Fibroblast of lung (primary cell): ENCODE results near the gene EFCAB8. TPM values are rescaled to one million over a fixed set of nuclear protein-coding genes. Genes with fewer than 3 reads are reported as not detected.
A peak's percentile ranks its signal among the peaks of the same experiment; 100 is the strongest.

Experiments
- DNase-seq, 2 donors: peaks; one replicate each; pipeline versions ENCODE4 v3.0.0 to v3.0.0-alpha.2; 2010; ENCODE audit warnings: low read depth in 2 of 2
- H2AFZ ChIP-seq: 2 replicates; pipeline ENCODE4 v1.5.1; 2012; ENCODE audit warnings: low read length, control low read depth, inconsistent platforms
- H3K27ac ChIP-seq: 2 replicates; pipeline ENCODE4 v1.5.1; 2011; ENCODE audit warnings: low read length, control low read depth; ENCODE audit not compliant: insufficient read depth
- H3K27me3 ChIP-seq: 2 replicates; pipeline ENCODE4 v1.5.1; 2011; ENCODE audit warnings: mild to moderate bottlenecking, low read length; ENCODE audit not compliant: control insufficient read depth, insufficient read depth
- H3K36me3 ChIP-seq: 2 replicates; pipeline ENCODE4 v1.5.1; 2011; ENCODE audit warnings: low read length; ENCODE audit not compliant: control insufficient read depth, insufficient read depth
- H3K4me1 ChIP-seq: 2 replicates; pipeline ENCODE4 v1.5.1; 2011; ENCODE audit warnings: low read length; ENCODE audit not compliant: control insufficient read depth, insufficient read depth; ENCODE audit errors: extremely low read depth
- H3K4me2 ChIP-seq: 2 replicates; pipeline ENCODE4 v1.5.1; 2011; ENCODE audit warnings: low read length, control low read depth; ENCODE audit not compliant: insufficient read depth; ENCODE audit errors: extremely low read depth
- H3K4me3 ChIP-seq, 4 experiments: fragments of 200-600 bp in 1 of 4; sonication (generic) in 1 of 4; replicated peaks in 1 of 4; 2 replicates each; pipeline ENCODE4 v1.5.1; 2011 to 2016; ENCODE audit warnings: low read length in 4 of 4, low read depth in 3 of 4, mild to moderate bottlenecking in 3 of 4, control low read depth in 2 of 4, inconsistent platforms in 1 of 4, mixed read lengths in 1 of 4; ENCODE audit not compliant: insufficient read depth in 1 of 4; ENCODE audit errors: control extremely low read depth in 1 of 4
- H3K79me2 ChIP-seq: 2 replicates; pipeline ENCODE4 v1.5.1; 2012; ENCODE audit warnings: mild to moderate bottlenecking, low read length, inconsistent platforms; ENCODE audit not compliant: control insufficient read depth, insufficient read depth
- H3K9ac ChIP-seq: 2 replicates; pipeline ENCODE4 v1.5.1; 2011; ENCODE audit warnings: mild to moderate bottlenecking, low read length, control low read depth; ENCODE audit not compliant: insufficient read depth
- H3K9me3 ChIP-seq: 2 replicates; pipeline ENCODE4 v1.5.1; 2012; ENCODE audit warnings: low read depth, low read length; ENCODE audit not compliant: control insufficient read depth, insufficient read depth
- H4K20me1 ChIP-seq: 2 replicates; pipeline ENCODE4 v1.5.1; 2011; ENCODE audit warnings: low read length; ENCODE audit not compliant: control insufficient read depth, insufficient read depth; ENCODE audit errors: extremely low read depth
- EZH2 ChIP-seq: IDR thresholded peaks from 2 replicates; pipeline ENCODE4 v1.5.1; 2012; ENCODE audit warnings: low read length, control low read depth, mild to moderate bottlenecking; ENCODE audit errors: missing control alignments
- polyA plus RNA-seq, 2 donors: library from polyadenylated mRNA; depleted of rRNA in 1 of 2; stranded (reverse) in 1 of 2; unstranded in 1 of 2; fragments of >200 nt; gene quantifications; 2 replicates each; pipeline ENCODE4 v1.2.1, GENCODE V29; 2011 to 2012; ENCODE audit warnings: missing spikeins in 1 of 2
- total RNA-seq: library from RNA; depleted of rRNA; stranded (reverse); fragments of >200 nt; gene quantifications from 2 replicates; pipeline ENCODE4 v1.2.1, GENCODE V29; 2014
- TF ChIP-seq, protein P1 (sequence below), 2 donors: IDR thresholded peaks in 1 of 2; conservative IDR thresholded peaks in 1 of 2; 1 replicate in 1 of 2; 2 replicates in 1 of 2; pipeline ENCODE4 v1.5.1; 2011 to 2012; ENCODE audit warnings: low read length in 2 of 2, control low read depth in 1 of 2, inconsistent platforms in 1 of 2, low read depth in 1 of 2, mild to moderate bottlenecking in 1 of 2

EFCAB8 gene
- total and polyA plus RNA-seq, 2 donors (not counting 1 experiment from before 2014, with no cell fraction given), result under 0.01 TPM; not detected in 1

- H3K79me2 ChIP-seq, result no peaks in the 10 kb centered on the region
- no peak overlapping the region for H2AFZ ChIP-seq
- no peak for TF ChIP-seq EZH2
- TF ChIP-seq, protein P1, sequence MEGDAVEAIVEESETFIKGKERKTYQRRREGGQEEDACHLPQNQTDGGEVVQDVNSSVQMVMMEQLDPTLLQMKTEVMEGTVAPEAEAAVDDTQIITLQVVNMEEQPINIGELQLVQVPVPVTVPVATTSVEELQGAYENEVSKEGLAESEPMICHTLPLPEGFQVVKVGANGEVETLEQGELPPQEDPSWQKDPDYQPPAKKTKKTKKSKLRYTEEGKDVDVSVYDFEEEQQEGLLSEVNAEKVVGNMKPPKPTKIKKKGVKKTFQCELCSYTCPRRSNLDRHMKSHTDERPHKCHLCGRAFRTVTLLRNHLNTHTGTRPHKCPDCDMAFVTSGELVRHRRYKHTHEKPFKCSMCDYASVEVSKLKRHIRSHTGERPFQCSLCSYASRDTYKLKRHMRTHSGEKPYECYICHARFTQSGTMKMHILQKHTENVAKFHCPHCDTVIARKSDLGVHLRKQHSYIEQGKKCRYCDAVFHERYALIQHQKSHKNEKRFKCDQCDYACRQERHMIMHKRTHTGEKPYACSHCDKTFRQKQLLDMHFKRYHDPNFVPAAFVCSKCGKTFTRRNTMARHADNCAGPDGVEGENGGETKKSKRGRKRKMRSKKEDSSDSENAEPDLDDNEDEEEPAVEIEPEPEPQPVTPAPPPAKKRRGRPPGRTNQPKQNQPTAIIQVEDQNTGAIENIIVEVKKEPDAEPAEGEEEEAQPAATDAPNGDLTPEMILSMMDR (conservative IDR thresholded peaks at IDR 0.05 in 1 of 2, IDR thresholded peaks at IDR 0.05 in 1 of 2; ENCODE audit: low read depth in 1 of 2, low read length in 2 of 2), result no peak
- H3K36me3 ChIP-seq, result no peaks in the 10 kb centered on the region
- H3K4me2 ChIP-seq, result no peak overlapping the region
- H3K27me3 ChIP-seq, result no peaks in the 10 kb centered on the region
- H3K9me3 ChIP-seq, result no peaks in the 10 kb centered on the region
- no peak for DNase-seq
- H3K9ac ChIP-seq, result no peak overlapping the region
- H3K4me1 ChIP-seq, result no peaks in the 10 kb centered on the region
- H4K20me1 ChIP-seq, result no peaks in the 10 kb centered on the region
- no peak overlapping the region for H3K27ac ChIP-seq
- no peak overlapping the region for H3K4me3 ChIP-seq
Measured at GRCh38 chr20:32970115-32970972, 111.6 kb downstream of the EFCAB8 start.

DNA sequence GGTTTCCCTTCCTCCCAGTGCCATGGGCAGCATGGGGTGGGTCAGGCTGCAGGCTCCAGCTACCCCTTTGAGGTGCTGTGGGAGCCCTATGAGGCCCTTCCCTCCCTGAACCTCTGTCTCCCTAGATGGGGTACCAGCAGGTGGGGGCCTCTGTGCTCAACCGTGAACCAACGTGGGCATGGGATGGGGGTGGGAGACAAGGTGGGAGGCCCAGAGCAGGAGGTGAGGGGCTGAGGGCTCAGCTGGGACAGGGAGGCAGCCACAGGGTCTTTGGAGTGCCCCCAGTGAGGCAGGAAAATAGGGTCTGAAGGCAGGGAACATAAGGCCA lies 112.2 kb downstream of the EFCAB8 start:
- Histone ChIP-seq H3K4me2 (no peak overlapping the region), H3K9me3 (no peaks in the 10 kb centered on the region), H3K27me3 (no peaks in the 10 kb centered on the region), H4K20me1 (no peaks in the 10 kb centered on the region), H3K36me3 (no peaks in the 10 kb centered on the region), H3K27ac (no peak overlapping the region), H3K4me1 (no peaks in the 10 kb centered on the region), H3K9ac (no peak overlapping the region), H3K79me2 (no peaks in the 10 kb centered on the region), H3K4me3 (no peak overlapping the region), H2AFZ (no peak overlapping the region)
- no peak for TF ChIP-seq EZH2
- TF ChIP-seq, protein P1 (conservative IDR thresholded peaks at IDR 0.05 in 1 of 2, IDR thresholded peaks at IDR 0.05 in 1 of 2; ENCODE audit: low read depth in 1 of 2, low read length in 2 of 2), result no peak
- no peak for DNase-seq

DNA sequence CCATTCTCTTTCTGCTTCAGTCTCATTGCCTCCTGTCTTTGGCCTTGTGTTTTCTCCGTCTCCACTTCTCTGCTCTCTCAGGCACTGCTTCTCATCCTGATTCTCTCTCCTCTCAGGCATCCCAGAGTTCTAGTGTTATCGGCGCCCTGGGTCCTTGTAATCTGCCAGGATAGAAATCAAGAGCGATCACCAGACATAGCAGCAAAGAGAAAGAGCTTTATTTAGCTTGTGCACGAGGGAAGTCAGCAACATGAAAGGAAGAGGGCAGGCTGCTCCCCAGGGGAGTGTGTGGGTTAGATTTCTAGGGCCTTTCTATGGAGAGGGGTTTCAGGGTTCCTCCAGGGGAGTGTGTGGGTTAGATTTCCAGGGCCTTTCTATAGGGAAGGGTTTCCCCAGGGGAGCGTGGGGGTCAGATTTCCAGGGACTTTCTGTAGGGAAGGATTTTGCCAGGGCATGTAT lies 113.0 kb downstream of the EFCAB8 start:
- DNase-seq, result no peak
- Histone ChIP-seq H3K36me3 (no peaks in the 10 kb centered on the region), H3K4me3 (no peak overlapping the region), H3K79me2 (no peaks in the 10 kb centered on the region), H2AFZ (peak overlapping the region; percentile 64), H3K9ac (no peak overlapping the region), H3K9me3 (no peaks in the 10 kb centered on the region), H3K4me2 (no peak overlapping the region), H3K4me1 (no peaks in the 10 kb centered on the region), H3K27ac (no peak overlapping the region), H4K20me1 (no peaks in the 10 kb centered on the region), H3K27me3 (no peaks in the 10 kb centered on the region)
- TF ChIP-seq, protein P1 (conservative IDR thresholded peaks at IDR 0.05 in 1 of 2, IDR thresholded peaks at IDR 0.05 in 1 of 2; ENCODE audit: low read depth in 1 of 2, low read length in 2 of 2), result no peak
- no peak for TF ChIP-seq EZH2
